CD4-positive, alpha-beta T cell treated with Interleukin-15 for 1 hour (primary cell): ENCODE data around the gene MICAL3.
A peak's percentile ranks its signal among the peaks of the same experiment; 100 is the strongest.

Experiments used
- DNase-seq: peaks from one replicate; pipeline ENCODE4 v3.0.0-alpha.2; 2020

Gene MICAL3

GRCh38 chr22:17807578-17808410, 216.6 kb downstream of the MICAL3 start:
- DNase-seq: no peak

GRCh38 chr22:17807086-17807485, 217.3 kb downstream of the MICAL3 start:
- DNase-seq: no peak

- DNase-seq: no peak
These were observed 217.9 kb downstream of the MICAL3 start for GRCh38 chr22:17806437-17806836.

- DNase-seq: no peak
These were observed 219.9 kb downstream of the MICAL3 start for GRCh38 chr22:17804331-17805080.

- no peak for DNase-seq
These were observed 220.6 kb downstream of the MICAL3 start for GRCh38 chr22:17803609-17804270.

GRCh38 chr22:17802822-17803221, 221.5 kb downstream of the MICAL3 start:
- DNase-seq: no peak

GRCh38 chr22:17802411-17802810, 221.9 kb downstream of the MICAL3 start:
- DNase-seq: no peak

GRCh38 chr22:17797721-17798559, 226.4 kb downstream of the MICAL3 start:
- DNase-seq: peak; percentile 47

- no peak for DNase-seq
These were observed 227.7 kb downstream of the MICAL3 start for GRCh38 chr22:17796695-17797094.

GRCh38 chr22:17795661-17796548, 228.5 kb downstream of the MICAL3 start:
- no peak for DNase-seq

- DNase-seq: no peak
These were observed 229.4 kb downstream of the MICAL3 start for GRCh38 chr22:17794726-17795542.

- DNase-seq: no peak
These were observed 231.4 kb downstream of the MICAL3 start for GRCh38 chr22:17792854-17793434.

GRCh38 chr22:17792299-17792698, 232.1 kb downstream of the MICAL3 start:
- no peak for DNase-seq

GRCh38 chr22:17791196-17791595, 233.2 kb downstream of the MICAL3 start:
- no peak for DNase-seq

- DNase-seq: no peak
These were observed 234.8 kb downstream of the MICAL3 start for GRCh38 chr22:17789379-17790200.

GRCh38 chr22:17788528-17789378, 235.6 kb downstream of the MICAL3 start:
- no peak for DNase-seq

- DNase-seq: no peak
These were observed 236.5 kb downstream of the MICAL3 start for GRCh38 chr22:17787716-17788330.

- DNase-seq: no peak
These were observed 237.1 kb downstream of the MICAL3 start for GRCh38 chr22:17787241-17787640.
